Posterior vena cava (tissue), 2 donors: ENCODE data around the gene ZG16B. TPM values are rescaled to one million over a fixed set of nuclear protein-coding genes. Genes with fewer than 3 reads are reported as not detected.

Experiments
- DNase-seq: peaks from one replicate; pipeline ENCODE4 v3.0.0-alpha.2; 2020; ENCODE audit warnings: low spot score
- intact Hi-C, 2 donors: fragments of 100-400 bp; cut with DNase I; formaldehyde crosslinking; loops; one replicate each; pipeline versions ENCODE4 v1.14.1 to v1.14.2; 2022 to 2023
- long read RNA-seq, 2 donors: library from polyadenylated mRNA; unstranded; transcript quantifications; one replicate each; pipeline ENCODE4 v2.0.0, GENCODE V29; 2020 to 2021
- total RNA-seq, 2 donors: library from RNA; stranded (reverse); fragmentation: NEBNext Ultra II Directional; extraction: Animal tissue kit (Norgen Biotek cat#: 25700); gene quantifications; one replicate each; pipeline ENCODE4 v1.2.1, GENCODE V29; 2021
- donor health status: DM: yes; HTN: yes; CAD: no.
- donor health status: DM: yes; HTN: yes; CAD: no.

The ZG16B gene, protein sequence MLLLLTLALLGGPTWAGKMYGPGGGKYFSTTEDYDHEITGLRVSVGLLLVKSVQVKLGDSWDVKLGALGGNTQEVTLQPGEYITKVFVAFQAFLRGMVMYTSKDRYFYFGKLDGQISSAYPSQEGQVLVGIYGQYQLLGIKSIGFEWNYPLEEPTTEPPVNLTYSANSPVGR
- not detected for total RNA-seq
- long read RNA-seq, donor 1 = 0 reads
- long read RNA-seq, donor 2 = 0 reads

DNA sequence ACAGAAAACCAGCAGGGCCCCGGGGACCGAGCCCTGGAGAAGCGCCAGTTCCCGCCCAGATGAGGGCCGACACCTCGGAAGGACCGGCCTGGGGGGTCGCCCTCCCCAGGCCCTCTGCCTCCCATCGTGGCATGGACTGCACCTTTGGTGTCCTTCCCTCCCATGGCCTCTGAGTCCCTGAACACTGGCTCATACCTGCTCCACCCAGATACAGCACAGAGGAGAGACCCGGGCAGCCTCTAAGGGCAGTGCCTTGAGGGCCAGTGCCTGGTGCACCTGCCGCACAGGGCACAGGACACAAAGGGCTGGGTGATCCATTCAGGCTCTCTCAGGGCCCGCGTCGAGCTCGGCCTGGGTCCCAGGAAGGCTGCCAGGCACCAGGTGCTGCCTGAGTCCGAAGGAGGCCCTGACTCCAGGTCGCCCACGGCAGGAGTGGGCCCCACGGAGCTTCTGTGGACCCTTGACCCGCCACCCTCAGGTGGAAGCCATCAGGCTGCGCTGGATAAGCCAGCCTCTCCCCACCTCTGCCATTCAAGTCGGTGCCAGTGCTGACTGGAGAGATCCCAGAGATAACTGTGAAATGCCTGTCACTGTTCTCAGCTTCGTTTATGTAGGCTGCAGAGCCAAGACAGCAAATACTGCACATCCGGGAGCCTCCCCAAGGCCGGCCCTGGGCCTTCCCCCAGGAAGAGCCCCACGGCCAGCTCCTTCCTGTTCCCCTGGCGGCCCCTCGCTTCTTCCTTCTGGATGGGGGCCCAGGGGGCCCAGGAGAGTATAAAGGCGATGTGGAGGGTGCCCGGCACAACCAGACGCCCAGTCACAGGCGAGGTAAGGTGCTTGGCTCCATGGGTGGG, at the start of gene ZG16B:
TSS of gene ZG16B (plus strand) at position 803 of the 854 bp plus-strand sequence. CDS start 139 bp downstream, outside the sequence.
- intact Hi-C loops = loop anchor here in 1 of 2 donors (10.0 kb wide), 1 partner anchor 95 kb away; no protein-coding TSS in a partner anchor
- DNase-seq = peak; percentile 65

DNA sequence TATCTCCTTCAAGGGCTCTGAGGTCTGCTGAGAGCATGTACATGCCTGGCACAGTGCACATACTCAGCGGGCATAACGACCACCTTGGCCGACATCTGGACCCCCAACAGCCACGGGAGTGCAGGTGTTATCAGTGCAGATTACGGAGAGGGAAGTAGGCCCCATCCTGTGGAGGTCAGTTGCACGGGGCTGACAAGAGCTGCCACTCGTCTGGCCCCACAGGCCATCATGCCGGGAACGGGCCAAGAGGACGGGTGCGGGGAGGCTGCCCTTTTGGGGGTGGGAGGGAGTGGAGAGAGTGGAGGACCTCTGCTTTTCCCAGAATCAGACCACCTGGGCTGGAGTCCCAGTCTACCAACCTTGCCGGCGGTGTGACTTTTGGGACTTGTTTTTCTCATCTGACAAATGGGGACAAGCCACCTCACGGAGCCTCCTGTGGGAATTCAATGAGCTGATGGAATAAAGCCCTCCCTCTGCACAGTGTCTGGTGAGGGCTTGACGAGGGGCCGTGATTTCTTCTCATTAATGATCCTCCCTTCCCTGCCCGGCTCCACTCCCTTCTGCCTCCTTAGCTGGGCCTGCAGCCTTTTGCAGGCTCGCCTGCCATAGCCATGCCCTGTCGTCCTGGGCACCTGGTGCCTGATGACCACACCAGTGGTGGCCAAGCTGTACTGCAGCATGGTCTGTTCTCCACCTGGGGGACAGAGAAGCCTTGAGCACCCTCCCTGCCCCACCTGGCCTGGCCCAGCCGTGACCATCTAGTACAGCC, 47.3 kb upstream of the ZG16B start:
- DNase-seq = peak; percentile 62
- intact Hi-C loops = no loop called here

DNA sequence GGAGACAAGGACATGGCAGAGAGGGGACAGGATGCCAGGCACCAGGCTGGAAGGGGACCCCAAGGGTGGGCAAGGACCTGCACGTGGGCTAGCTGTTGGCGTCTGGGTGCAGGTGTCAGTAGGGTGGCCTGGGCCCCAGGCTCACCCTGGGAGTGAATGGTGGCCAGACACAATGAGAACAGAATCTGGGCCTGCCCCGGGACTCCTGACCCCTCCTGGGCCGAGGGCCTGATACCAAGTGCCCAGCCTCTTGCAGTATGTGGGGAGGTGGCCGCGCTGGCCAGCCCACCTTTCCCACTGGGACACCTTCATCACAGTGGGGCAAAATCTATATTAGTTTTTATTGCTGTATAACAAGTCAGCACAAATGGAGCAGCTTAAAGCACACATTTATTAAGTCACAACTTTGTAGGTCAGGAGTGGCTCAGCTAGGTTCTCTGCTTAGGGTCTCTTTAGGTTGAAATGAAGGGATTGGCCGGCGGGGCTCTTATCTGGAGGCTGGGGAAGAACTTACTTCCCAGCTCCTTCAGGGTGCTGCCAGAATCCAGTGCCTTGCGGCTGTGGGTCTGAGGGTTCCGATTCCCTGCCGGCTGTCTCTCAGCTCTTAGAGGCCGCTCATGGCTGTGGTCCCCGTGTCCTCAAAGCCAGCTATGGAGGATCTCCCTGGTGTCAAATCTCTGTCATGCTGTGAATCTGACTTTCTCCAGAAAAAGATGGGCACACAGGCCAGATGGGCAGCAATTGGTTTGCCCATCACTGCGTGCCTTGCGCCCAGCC, 46.3 kb upstream of the ZG16B start:
- peak; percentile 51 for DNase-seq
- intact Hi-C loops = no loop called here

DNA sequence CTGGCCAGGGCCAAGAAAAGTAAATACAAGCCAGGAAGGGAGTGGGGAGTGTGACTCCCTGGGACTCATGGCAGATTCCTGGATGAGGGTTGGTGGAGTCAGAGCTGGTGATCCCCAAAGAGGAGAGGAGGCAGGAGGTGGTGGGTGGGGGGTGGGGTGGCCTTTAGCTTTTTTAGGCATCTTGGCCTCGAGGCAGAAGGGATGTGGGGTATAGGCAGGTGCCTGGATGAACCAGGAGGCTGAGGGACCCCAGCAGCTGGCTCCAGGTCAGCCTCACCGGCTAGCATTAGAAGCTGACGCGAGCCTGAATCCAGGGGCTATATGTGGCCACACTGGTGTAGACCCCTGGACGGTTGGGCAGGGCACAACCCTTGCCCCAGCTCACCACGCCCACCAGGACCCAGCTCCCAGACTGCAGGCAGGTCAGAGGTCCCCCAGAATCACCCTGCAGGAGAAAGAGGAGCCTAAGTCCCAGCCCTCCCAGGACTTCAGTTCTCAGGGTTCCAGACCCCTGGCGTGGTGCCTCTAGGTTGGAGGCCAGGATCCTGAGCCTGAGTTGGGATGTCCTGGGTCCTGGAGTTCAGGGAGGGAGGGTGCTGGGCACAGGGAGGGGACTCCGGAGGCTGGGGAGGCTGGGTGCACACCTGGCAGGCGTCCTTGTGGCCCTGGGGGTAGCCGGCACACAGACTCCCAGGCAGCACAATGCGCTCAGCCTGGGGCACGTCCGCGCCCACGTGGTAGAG, 45.6 kb upstream of the ZG16B start:
- peak; percentile 64 for DNase-seq
- intact Hi-C loops = no loop called here

DNA sequence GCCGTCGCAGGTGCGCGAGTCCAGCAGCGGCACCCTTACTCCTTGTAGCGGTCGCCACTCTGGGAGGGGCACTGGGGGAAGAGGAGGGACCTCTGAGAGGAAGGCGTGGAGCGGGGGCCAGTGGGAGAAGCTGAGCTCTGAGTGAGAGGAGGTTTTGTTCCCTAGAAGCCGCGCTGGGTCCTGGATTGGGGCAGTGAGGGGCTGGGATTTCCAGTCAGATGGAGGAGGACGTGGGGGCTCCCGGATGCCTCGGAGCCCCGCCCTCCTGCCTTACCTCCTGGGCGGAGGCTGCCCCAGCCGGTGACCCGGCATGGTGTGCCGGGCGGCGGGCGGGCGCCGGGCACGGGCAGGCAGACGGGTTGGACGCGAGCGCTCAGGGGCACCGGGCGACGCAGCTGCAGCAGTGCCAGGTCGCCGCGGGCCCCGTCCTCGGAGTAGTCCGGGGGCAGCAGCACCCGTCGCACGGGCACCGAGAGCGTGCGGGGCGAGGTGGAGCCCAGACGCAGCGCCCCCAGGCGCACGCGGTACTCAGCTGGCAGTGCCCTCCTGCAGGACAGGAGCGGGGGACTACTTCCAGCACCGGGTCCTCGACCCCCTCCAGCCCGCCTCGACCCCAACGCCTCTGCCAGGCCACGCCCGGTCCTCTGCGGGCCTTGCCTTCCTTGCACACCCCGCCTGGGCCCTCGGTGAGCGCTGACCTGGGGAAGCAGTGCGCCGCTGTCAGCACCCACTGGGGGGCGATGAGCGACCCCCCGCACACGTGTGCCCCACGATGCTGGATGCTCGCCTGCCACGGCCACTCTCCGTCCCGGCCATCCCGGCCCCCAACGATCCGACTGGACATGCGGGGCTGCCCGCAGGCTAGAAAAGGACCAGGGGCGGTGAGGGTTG, 44.8 kb upstream of the ZG16B start:
- intact Hi-C loops = no loop called here
- peak; percentile 80 for DNase-seq

DNA sequence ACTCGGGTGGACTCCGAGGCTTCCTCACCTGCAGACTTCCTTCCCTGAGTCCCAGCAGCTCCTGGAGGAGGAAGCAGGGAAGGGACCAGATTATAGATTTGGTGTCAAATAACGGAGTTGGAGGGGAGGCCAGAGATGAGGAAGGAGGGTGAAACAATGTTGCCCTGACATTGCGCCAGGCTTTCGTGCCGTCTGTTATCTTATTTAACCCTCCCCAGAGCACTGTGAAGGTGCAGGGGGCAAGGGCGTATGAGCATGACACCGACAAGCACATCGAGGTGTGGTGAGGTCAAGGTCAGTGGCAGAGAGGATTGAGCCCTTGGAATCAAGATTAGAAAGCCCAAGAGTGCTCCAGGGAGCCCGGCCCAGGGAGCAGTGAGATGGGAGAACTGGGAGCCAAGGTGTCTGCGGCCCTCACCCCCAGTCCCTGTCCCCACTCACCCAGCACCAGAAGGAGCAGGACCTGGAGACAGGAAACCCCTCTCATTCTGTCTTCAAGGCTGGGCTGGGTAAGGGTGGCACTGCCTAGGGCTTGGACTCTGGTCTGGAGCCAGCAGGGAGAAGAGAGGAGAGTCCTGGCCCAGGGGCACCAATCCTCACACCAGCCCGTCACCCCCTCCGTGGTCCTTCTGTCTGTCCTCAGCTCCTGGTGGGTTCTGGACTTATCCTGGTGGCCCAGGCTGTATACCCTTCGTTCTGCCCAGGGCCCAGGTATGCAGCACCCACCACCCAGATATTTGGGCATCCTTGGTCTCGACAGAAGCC, 43.9 kb upstream of the ZG16B start:
- intact Hi-C loops = no loop called here
- peak; percentile 46 for DNase-seq

DNA sequence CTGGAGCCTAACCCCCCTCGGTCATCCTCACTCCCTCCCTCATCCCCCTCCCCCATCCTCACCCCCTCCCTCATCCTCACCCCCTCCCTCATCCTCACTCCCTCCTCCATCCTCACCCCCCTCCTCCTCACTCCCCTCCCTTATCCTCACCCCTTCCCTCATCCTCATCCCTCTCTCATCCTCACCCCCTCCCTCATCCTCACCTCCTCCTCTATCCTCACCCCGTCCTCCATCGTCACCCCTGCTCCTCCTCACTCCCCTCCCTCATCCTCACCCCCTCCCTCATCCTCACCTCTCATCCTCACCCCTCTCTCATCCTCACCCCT, 43.3 kb upstream of the ZG16B start:
- DNase-seq = no peak
- intact Hi-C loops = no loop called here

DNA sequence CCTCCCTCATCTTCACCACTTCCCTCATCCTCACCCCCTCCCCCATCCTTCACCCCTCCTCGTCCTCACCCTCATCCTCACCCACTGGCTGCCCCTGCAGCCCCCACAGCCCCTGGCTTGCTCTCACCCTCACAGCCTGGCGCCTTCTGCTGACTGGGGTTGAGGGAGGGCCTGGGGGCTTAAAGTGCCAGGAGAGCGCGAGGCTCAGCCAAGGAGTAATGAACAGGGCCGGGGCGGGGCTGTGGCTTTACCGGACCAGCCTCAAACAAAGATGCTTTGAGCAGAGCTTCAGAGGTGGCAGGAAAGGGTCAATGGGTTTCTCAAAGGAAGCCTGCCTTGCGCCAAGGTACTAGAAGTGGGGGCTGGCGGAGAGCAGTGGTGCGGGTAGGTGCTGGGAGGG, 42.7 kb upstream of the ZG16B start, which contains the start of gene PRSS33:
TSS of gene PRSS33 (minus strand) at position 155 of the 400 bp plus-strand sequence. CDS start 1,013 bp downstream, outside the sequence.
- intact Hi-C loops = no loop called here
- peak; percentile 32 for DNase-seq

DNA sequence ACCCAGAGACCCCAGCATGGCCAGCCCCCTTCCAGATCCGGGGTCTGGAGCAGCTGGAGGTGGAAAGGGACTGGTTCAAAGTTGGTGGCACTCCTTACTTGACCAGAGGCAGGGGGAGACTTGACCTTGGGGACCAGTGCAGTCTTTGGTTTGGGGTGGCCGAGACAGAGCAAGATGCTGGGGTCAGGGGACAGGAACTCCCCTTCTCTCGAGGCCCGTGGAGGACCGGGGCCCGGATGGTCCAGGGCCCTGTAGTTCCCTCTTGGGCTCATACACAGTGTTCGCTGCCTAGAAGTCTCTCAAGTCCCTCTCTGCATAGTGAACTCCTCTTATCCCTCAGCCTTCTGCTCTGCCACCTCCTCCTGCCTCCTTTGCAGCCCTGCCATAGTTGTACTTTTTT, 42.1 kb upstream of the ZG16B start:
- intact Hi-C loops = no loop called here

DNA sequence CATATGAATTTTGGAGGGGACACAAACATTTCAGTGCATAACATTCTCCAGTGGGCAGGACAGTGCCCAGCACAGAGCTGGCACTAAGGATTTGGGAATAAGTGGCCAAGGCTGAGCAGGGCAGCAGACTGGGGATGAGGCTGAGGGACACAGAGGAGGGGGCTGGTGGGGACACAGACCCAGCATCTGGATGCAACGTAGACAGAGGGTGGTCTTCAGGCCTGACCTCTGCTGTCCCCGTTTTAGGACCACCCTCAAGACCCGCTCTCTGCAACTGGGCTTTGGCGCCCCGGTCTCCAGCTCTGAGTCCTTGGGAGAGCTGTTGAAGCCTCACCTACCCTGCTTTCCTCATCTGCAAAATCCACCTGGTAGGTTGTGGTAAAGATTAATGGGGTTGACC, 39.5 kb upstream of the ZG16B start:
- DNase-seq = peak; percentile 57
- intact Hi-C loops = no loop called here

More for the DNA sequence above, 42.1 kb upstream of the ZG16B start:
- peak; percentile 58 for DNase-seq

DNA sequence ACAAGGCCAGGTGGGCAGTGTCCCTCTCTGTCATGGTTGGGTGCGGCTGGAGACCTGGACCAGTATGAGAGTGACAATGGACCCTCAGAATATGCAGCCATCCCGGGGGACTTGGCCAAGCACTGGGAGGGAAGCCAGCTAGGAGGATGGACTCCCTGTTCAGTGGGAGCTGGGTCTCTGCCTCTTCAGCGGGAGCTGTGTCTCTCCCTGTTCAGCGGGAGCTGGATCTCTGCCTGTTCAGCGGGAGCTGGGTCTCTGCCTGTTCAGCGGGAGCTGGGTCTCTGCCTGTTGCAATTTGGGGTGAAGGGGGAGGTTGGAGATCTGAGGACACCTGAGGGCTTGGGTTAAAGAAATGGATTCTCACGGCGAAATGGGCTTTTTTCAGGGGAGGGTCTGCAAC, 38.9 kb upstream of the ZG16B start:
- peak; percentile 34 for DNase-seq

DNA sequence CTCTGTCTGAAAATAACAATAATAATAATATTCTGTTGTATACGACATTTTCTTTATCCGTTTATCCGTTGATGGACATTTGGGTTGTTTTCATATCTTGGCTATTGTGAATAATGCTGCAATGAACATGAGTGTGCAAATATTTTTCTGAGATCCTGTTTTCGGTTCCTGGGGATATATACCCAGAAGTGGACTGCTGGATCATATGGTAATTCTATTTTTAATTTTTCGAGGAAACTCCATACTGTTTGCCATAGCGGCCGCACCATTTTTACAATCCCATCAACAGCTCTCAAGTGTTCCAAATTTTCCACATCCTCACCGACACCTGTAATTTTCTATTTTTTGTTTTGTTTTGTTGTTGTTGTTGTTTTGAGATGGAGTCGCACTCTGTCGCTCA, 37.2 kb upstream of the ZG16B start:
- DNase-seq = no peak

More for the DNA sequence above, 38.9 kb upstream of the ZG16B start:
- intact Hi-C loops = no loop called here

DNA sequence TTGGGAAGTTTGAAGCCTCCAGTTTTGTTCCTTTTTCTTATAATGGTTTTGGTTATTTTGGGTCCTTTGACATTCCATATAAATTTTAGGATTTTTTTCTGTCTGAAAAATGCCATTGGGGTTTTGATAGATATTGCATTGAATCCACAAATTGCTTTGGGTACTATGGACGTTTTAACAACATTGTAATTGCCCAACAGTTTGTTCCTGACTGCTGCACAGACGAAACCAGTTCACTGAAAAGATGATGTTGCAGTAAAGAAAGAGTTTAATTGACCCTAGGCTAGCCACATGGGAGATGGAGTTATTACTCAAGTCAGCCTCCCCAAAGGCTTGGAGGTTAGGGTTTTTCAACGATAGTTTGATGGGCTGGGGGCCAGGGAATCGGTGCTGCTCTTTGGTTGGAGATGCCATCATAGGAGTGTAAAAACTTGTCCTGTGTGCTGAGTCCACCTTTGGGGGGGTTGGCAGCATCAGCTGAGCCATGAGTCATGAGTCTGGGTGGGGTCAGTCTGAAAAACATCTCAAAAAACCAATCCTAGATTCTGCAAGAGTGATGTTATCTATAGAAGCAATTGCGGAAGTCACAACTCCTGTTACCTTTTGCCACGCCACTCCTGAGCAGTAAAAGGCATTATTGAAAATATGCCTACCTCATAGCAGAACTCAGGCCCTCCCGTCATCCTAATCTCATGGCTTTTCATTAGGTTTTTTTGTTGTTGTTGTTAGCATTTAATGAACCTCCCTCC, 34.5 kb upstream of the ZG16B start:
- intact Hi-C loops = no loop called here
- peak; percentile 7 for DNase-seq

More for the DNA sequence above, 37.2 kb upstream of the ZG16B start:
- intact Hi-C loops = no loop called here

DNA sequence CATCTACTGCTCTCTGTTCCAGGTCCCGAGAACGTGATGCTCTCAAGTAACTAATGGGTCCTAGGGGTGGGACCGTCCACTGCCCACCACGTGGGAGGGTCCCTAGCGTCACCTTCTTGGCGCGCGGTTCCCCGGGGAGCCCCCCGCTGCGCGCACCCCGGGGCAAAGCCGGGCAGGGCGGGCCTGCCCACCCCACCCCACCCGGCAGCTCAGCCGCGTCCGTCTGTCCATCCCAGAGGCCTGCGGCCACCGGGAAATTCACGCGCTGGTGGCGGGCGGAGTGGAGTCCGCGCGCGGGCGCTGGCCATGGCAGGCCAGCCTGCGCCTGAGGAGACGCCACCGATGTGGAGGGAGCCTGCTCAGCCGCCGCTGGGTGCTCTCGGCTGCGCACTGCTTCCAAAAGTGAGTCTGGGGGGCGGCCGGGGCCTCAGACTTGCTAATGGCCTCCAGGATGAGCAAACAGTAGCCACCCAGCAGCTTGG, 31.3 kb upstream of the ZG16B start:
- intact Hi-C loops = no loop called here
- DNase-seq = no peak

DNA sequence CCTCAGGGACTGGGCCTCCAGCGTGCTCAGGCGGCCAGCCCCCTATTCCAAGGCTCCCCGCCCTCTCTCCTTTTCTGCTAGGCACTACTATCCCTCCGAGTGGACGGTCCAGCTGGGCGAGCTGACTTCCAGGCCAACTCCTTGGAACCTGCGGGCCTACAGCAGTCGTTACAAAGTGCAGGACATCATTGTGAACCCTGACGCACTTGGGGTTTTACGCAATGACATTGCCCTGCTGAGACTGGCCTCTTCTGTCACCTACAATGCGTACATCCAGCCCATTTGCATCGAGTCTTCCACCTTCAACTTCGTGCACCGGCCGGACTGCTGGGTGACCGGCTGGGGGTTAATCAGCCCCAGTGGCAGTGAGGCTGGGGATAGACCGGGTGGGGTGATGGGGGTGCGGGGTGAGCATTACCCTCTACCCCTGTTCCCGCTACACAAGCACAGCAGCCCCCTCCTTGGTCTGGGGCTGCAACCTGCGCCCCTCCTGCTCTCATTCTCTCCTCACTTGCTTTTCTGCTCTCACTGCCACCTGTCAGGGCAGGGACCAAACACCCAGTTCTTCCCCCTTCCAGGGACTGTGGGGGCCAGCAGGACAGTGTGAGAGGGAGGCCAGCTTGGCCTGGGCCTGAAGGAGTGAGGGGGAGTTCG, 30.8 kb upstream of the ZG16B start:
- intact Hi-C loops = no loop called here
- DNase-seq = peak; percentile 74

DNA sequence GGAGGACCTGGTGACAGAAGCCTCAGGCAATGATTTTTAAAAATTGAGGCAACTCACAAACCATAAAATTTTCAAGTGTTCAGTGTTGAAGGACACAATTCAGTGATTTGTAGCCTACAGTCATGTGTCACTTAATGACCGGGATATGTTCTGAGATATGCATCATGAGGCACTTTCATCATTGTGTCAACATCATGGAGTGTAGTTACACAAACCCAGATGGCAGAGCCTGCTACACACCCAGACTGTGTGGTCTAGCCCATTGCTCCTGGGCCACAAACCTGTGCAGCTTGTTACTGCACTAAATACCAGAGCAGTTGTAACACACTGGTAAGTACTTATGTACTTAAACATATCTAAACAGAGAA, 30.3 kb upstream of the ZG16B start:
- DNase-seq = peak; percentile 10
- intact Hi-C loops = no loop called here
